CD4-positive, alpha-beta T cell treated with Interleukin-4 for 1 hour (primary cell): ENCODE results near the gene C2orf72.
"Not testable (repeated sequence)": the region's sequence is repeated elsewhere in the genome, so short reads cannot be mapped to it uniquely, and the experiment has no call there.

Experiments used
- DNase-seq, 2 donors: peaks; one replicate each; pipeline ENCODE4 v3.0.0-alpha.2; 2020 to 2022

C2orf72 gene

DNA sequence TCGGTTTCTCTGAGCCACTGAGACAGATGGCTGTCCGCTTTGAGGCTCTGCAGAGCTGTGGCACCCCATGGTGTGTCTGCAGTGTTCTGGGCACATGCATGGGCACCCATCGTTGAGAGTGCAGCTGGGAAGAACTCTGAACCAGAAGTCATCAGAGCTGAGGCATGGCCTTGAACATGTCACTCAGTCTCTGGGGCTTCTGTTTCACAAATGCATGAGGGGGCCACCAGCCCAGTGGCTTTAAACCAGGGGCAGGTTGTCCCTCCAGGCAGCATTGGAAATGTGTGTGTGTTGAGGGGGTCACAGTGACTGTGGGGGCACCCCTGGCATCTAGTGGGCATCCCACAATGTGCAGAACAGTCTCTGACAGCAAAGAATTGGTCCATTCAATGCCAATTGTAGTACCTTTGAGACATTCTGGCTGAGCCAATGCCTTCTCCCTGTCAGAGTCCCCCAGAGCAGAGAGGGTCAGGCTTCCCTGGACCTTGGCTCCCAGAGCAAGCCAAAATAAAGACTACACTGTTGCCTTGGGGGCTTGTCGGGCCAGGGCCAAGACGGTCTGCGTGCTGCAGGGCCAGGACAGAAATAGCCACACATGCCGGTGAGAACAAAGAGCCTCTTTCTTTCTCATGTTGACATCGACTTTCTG, 10.1 kb downstream of the C2orf72 start:
- no peak for DNase-seq

DNA sequence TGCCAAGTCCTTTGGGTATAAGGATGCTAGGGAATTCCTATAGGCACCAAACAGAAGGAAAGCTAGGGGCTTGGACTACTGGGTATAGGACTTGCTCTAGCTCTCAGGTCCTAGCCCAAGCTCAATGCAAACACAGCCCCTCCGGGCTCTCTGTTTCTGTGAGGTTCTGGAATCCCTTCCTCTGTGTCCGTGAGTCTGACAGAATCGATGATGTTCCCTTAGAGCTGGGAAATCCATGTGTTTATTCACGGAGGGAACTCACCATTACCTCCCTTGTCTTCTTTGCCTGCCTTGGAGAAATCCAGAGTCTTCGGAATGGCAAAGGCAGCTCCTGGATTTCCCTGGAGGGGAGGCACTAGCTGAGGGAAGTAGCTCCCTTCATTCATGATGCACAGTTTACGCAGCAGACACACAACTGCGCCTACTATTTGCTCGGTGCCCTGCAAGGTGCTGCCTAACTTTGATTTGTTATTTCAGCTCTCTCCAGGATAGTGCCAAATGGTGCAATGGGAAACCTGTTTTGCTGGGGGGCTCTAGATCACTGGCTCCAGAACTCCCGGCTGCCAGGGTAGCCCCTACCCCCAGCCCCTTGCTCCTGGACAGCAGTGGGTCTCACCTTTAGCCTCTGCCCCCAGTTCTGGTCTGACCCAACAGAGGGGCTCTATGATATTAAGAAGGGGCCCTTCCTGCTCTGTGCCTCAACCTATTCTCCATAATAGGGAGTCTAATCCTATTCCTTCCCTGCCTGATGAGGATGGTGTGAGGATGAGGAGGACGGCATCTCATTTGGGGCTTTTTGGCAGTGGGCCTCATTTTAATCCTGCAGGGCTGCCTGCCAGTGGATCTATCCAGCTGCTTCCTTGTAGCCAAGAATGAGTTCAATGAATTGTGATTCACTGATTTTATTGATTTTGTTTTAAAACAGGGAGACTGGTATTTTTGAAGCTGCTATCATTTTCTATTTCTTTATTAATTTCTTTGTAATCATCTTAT, 10.9 kb downstream of the C2orf72 start:
- DNase-seq = no peak

DNA sequence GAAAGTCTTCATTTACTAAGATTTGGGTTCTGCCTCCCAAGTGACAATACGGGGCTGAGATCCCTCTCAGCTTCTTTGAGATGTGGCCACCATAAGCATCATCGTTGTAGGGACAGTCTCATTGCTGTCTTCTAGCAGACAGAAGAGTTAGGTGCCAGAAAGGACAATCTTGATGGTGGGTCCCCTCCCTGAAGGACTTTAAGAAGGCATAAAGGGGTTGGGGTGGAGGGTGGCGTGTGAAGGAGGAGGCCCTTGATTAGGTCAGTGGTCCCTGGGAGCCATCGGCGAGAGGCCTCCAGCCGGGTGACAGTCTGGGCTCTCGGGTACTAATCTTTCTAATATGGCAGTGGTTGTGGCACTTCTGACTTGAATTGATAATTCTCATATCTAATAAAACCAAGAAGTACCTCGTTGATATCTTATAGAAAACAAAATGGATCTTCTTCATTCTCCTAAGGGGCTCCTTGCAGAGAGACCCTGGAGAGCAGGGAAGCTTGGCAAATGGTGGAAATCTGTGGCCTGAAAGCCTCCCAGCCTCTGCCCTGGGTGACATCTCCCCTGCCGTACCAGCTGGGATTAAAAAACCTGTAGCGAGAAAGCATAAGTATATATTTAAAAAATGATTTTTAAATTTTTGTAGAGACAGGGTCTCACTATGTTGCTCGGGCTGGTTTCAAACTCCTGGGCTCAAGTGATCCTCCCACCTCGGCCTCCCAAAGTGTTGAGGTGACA, 12.1 kb downstream of the C2orf72 start:
- DNase-seq = no peak

DNA sequence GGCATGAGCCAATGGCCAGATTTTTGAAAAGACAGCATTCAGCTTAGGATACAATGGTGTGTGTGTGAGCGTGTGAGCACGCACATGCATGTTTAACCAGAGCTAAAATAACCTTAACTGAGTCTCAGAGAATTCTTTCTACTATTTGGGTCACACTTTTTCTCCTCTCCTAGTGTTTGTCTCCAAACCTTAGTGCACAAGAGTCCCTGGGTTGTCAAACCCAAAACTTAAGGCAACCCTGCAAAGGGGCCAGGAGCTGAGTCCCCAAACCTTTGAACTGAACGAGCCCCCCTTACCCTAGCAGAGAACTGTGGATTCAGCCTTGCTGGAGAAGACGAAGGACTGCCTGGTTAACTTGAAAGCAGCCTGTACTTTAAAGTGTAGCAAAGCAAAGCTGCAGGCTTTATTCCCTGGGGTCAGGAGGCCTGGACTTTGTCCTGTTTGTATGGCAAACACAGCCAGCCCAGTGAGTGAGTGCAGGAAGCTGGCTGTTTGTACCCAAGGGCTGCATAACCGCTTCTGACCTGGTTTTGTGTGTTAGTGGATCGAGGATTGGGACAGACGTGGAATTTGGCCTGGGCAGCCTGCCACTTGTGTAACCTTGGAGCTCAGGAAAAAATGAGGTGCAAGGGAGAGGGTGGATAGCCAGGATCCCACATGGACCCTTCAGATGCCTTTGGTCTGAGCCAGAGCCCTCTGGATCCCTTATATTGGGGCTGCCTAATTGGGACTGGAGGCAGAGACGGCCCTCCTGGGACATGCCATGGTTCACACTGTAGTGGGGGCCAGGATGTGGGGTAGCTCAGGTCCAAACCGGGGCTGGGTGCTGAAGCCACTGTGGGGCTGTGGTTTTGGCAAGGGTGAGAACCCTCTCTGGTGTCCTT, 12.9 kb downstream of the C2orf72 start:
- no peak for DNase-seq

- DNase-seq = no peak
Observed at GRCh38 chr2:231051116-231051515, 13.8 kb downstream of the C2orf72 start.

DNA sequence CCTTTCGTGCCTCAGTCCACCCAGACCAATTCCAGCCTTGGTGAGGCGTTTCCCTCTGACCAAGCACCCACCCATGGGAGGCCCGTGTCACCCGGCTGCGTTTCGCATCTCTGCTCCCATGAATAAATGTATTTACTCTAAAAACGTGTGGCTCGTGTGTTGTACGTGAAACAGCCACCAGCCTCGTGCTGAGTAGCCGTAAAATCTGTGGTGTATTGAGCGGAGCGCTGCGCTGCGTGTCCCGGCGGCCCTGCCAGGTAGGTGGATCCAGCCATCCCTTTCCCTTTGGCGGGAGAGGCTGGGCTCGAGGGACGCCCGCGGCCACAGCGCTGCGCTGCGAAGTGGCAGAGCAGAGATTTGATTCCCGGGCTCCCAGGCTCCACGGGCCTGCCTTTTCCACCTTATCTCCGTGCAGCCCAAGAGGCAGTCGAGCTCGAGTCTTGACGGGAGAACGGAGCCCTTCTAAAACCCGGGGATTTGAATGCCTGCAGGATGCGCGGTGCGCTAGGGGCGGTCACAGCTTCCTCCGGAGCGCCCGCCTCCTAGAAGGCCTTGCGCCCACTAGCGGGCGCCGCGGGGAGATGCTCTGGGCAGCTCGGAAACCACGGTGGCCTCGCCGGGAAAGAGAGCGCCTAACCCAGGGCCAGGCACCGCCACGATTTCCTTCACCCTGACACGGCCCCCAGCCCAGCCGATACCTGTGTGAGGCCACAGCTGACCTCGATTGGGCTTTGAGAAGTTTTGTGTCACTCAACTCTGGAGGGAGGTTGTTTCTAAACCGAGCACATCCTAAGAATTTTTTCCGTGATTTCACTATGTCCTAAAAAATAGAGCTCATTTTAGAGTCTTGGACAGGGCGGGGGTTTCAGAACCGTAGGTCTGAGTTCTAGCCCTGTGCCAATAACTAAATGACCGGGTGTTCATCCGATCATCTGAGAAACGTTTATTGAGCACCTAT, 15.4 kb downstream of the C2orf72 start:
- DNase-seq = peak; percentile 83 to 85

- no peak for DNase-seq
Observed at GRCh38 chr2:231053846-231054245, 16.5 kb downstream of the C2orf72 start.

DNA sequence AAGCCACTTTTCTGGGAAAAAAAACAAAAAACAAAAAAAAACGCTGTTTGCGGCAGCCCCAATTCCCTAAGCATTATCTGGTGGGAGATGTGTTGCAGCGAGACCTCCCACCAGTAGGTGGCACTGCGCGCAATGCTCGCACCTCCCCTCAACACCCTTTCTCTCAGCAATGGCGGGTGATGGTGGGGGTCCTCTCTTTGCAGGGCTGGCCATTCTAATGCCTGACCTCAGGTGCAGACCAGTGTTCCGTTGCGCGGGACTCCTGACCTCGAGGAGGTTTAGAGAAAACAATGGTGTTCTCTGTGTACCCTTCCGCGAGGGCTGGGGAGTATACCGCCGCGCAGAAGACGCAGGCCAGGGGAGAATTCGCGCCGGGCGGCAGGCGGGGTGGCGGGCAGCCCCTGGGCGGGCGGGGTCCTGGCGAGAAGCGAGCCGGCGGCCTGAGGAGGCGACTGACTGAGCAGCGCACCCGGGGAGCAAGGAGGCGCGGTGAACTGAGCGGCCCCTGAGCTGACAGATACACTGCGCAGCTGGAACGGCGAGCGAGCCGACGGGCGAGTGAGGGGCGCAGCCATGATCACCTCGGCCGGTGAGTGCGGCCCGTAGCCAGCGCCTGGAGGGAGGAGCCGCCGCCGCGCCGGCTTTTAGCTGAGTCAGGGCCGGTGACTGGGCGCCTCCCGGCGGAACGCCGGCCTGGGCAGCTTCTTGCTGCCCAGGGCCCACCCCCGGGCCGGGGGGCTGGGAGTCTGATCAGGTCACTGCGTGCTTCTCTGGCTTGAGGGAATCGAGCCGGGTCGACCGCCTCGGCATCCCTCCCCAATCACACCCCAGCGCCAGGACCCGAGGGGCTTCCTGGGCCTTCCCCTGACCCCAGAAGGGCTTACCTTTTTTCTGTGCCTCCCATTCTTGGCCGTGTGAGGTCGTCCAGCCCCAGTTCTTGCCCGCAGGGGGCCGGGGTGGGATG, 19.4 kb downstream of the C2orf72 start, which contains the start of gene PSMD1:
TSS of gene PSMD1 (plus strand) at position 415 of the 964 bp plus-strand sequence. CDS start at position 574, 159 bp downstream.
- DNase-seq = peak; percentile 93 to 96

DNA sequence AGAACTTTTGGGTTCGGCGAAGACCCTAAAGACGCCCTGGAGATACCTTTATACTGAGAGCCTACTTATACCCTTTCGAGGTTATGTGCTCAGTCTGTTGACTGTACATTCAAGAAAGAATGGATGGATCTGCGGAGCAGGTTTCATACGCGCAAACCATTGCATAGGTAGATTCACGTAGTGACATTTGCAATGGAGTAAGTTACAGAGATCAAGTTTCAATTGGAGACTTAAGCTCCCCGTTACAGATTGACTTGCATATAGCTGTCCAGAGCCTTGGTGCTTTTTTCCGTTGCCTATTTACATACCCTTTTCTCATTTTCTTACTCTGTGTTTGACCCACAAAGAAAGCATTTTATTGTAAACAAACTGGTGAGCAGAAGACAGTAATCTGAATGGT, 20.3 kb downstream of the C2orf72 start:
- no peak for DNase-seq

DNA sequence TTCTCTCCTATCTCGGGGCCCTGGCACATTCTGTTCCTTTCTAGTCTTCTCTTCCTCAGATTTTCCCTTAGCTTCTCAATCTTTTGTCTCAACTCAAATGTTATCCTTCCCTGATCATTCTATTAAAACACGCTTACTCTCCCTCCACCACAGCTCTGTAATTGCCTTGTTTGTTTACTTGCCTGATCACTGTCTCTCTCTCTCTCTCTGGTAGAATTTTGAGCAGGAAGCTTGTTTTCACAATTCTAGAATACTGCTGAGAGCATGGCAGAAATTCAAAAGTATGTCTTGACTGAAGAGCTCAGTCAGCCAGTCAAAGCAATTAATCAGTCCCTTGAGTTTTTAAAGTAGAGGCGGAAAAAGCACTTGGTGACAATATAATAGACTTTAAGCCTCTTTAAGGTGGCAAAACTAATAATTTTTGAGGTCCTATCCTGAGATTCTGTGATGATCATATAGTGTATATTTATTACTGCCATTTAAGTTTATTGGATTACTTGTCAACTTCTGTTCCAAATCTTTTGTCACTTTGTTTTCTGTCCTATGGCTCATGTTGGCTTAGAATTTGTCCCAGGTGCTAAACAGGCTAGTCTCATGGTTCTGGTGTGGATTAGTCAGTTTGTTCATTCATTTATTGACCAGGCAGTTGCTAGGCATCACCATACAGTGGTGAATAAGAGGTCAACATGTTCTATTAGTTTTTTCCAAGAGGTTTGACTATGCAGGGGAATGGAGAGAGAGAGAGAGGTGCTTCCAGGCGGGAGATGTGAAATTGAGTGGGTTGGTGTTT, 21.6 kb downstream of the C2orf72 start:
- no peak for DNase-seq

DNA sequence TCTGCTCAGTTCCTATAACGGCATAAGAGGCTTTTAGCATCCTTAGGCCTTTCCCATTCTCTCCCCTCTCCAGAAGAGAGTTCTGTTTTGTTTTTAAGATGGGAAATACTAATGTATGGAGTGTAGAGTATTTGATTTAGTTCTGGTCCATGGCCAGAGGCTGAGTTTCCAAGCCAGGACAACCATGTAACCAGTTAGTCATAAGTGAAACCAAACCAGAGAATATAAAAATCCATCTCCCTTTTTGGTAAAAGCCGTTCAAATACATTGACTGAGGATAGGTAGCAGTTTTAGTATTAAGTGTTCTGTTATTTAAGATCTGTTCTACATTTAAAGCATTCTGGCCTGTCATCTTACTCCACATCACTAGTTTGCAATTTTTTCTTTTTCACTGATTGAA, 22.4 kb downstream of the C2orf72 start:
- no peak for DNase-seq

GRCh38 chr2:231062776-231063175, 25.5 kb downstream of the C2orf72 start:
- no peak for DNase-seq

- no peak for DNase-seq
Observed at GRCh38 chr2:231063347-231063746, 26.0 kb downstream of the C2orf72 start.

DNA sequence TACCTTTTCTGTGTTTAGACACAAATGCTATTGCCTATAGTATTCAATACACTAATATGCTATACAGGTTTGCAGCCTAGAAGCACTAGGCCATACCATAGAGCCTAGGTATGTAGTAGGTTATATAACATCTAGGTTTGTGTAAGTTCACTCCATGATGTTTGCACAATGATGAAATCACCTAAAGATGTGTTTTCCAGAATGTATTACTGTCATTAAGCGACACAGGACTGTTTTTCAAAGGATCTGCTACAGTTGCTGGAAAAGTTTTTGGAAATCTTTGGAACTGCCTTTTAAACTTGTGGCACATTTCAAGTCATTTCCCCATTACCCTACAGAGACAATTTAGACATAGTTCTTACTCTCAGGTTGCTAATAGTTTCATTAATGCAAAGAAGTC, 28.6 kb downstream of the C2orf72 start:
- DNase-seq = no peak

- DNase-seq = not testable (repeated sequence)
Observed at GRCh38 chr2:231067531-231067930, 30.2 kb downstream of the C2orf72 start.

GRCh38 chr2:231068525-231069222, 31.4 kb downstream of the C2orf72 start:
- no peak for DNase-seq

DNA sequence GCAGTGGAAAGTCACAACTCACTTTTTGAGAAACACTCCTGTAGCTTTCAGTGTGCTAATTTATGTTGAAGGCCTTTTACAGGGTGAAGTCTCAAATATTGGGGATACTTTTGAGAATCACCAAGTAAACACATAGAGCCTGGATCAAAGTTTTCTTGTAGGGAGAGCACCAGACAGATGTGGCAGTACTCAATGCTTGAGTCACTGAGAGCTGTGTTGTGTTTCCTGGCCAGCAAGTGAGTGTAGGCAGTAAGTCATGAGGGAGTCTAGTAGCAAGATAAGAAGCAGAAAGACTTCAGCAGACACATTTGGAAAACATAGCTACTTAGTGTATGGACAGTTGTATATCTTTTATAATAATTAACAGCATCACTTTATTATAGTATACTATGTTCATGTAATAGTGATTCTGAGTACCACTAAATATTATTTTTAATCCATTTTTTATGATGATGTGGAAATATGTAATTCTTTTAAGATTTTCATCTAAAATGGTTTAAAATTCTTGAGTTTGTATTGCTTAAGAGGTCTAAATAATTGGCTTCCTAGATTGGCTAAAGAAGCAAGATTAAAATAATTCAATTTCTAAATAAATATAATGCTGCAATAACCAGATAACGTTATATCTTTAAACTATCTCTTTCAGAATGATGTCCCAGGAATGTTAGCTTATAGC, 32.2 kb downstream of the C2orf72 start:
- DNase-seq = no peak

DNA sequence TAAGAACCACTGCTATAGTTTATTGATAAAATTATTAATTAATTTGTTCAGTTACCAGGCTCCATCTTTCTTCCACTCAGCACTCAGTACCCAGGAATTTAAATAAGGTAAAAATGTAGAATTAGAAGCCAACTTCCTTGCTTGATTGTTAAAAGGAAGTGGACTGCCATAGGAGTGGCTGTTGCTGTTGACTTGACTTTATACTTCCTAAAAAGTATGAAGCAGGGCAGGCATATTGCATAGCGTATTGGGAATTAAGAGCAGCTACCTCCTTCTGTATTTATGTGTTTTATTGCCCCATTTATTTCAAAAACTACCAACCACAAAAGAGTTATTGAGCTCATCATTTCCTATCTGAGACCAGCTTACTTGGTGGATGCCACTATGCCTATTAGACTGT, 47.2 kb downstream of the C2orf72 start:
- DNase-seq = no peak
